HepG2 (cell line): ENCODE measurements around the gene C2orf92. TPM values are rescaled to one million over a fixed set of nuclear protein-coding genes. Genes with fewer than 3 reads are reported as not detected.
A peak's percentile ranks its signal among the peaks of the same experiment; 100 is the strongest.

ENCODE experiments used
- AGO1 ChIP-seq: fragments of 200-400 bp; formaldehyde crosslinking; IDR thresholded peaks from 2 replicates; pipeline ENCODE4 v1.6.1; 2017; ENCODE audit warnings: mild to moderate bottlenecking, low read depth, low read length, moderate library complexity; ENCODE audit not compliant: poor library complexity, severe bottlenecking
- ATRX ChIP-seq: sonication (generic); formaldehyde crosslinking; IDR thresholded peaks from 2 replicates; pipeline ENCODE4 v1.4.0; 2020; ENCODE audit warnings: missing genetic modification reagents, borderline replicate concordance
- FOXM1 ChIP-seq: sonication (generic); formaldehyde crosslinking; IDR thresholded peaks from 2 replicates; pipeline ENCODE4 v1.5.0; 2020; ENCODE audit warnings: missing genetic modification reagents
- RCOR2 ChIP-seq: IDR thresholded peaks from 2 replicates; pipeline ENCODE4 v1.6.1; 2016; ENCODE audit warnings: missing biosample characterization, missing genetic modification reagents
- SP2 ChIP-seq: sonication (generic); formaldehyde crosslinking; IDR thresholded peaks from 2 replicates; pipeline ENCODE4 v1.5.1; 2020; ENCODE audit warnings: mild to moderate bottlenecking, missing genetic modification reagents
- ZNF138 ChIP-seq: sonication (generic); formaldehyde crosslinking; IDR thresholded peaks from 2 replicates; pipeline ENCODE4 v1.5.0; 2020; ENCODE audit warnings: mild to moderate bottlenecking, low read depth, missing genetic modification reagents
- ZNF225 ChIP-seq: sonication (generic); formaldehyde crosslinking; IDR thresholded peaks from 2 replicates; pipeline ENCODE4 v1.4.0; 2020; ENCODE audit warnings: mild to moderate bottlenecking, missing genetic modification reagents
- ZNF432 ChIP-seq: sonication (generic); formaldehyde crosslinking; IDR thresholded peaks from 2 replicates; pipeline ENCODE4 v1.5.0; 2020; ENCODE audit warnings: missing genetic modification reagents, mild to moderate bottlenecking, borderline replicate concordance
- ZNF564 ChIP-seq: sonication (generic); formaldehyde crosslinking; IDR thresholded peaks from 2 replicates; pipeline ENCODE4 v1.8.1; 2023; ENCODE audit warnings: mild to moderate bottlenecking, missing genetic modification reagents
- ZNF605 ChIP-seq: sonication (generic); formaldehyde crosslinking; IDR thresholded peaks from 2 replicates; pipeline ENCODE4 v1.8.0; 2022; ENCODE audit warnings: mild to moderate bottlenecking, missing genetic modification reagents
- polyA plus RNA-seq, 8 experiments: library from polyadenylated mRNA; depleted of rRNA in 3 of 8; stranded (reverse) in 7 of 8; unstranded in 1 of 8; fragments of >200 nt; fragmentation: Illumina TruSeq in 4 of 8; extraction: Trizol in 4 of 8; gene quantifications; 2 replicates each; pipeline versions ENCODE4 v1.2.1 to v1.2.3, GENCODE V29; 2011 to 2016; ENCODE audit warnings: low read depth in 4 of 8, missing spikeins in 1 of 8, mixed read lengths in 1 of 8; ENCODE audit not compliant: insufficient read depth in 1 of 8
- total RNA-seq, 5 experiments: library from RNA; depleted of rRNA; stranded (reverse); fragments of >200 nt; fragmentation: Illumina TruSeq; extraction: Trizol; gene quantifications; 2 replicates each; pipeline ENCODE4 v1.2.3, GENCODE V29; 2016; ENCODE audit warnings: low read depth in 1 of 5
- TF ChIP-seq, protein P1 (sequence below): sonication (generic); formaldehyde crosslinking; IDR thresholded peaks from 2 replicates; pipeline ENCODE4 v1.4.0; 2020; ENCODE audit warnings: missing genetic modification reagents
- TF ChIP-seq, protein P2 (sequence below): sonication (generic); formaldehyde crosslinking; IDR thresholded peaks from 2 replicates; pipeline ENCODE4 v1.4.0; 2020; ENCODE audit warnings: missing genetic modification reagents
- TF ChIP-seq, protein P3 (sequence below): sonication (generic); formaldehyde crosslinking; IDR thresholded peaks from 2 replicates; pipeline ENCODE4 v1.5.1; 2020; ENCODE audit warnings: mild to moderate bottlenecking, missing genetic modification reagents, moderate library complexity
- TF ChIP-seq, protein P4 (sequence below): sonication (generic); formaldehyde crosslinking; IDR thresholded peaks from 2 replicates; pipeline ENCODE4 v1.4.0; 2020; ENCODE audit warnings: missing genetic modification reagents
- TF ChIP-seq, protein P5 (sequence below): sonication (generic); formaldehyde crosslinking; IDR thresholded peaks from 2 replicates; pipeline ENCODE4 v1.5.0; 2020; ENCODE audit warnings: missing genetic modification reagents, mild to moderate bottlenecking, borderline replicate concordance

The C2orf92 gene
- total and polyA plus RNA-seq, 2 of the 13 experiments (the other 11 are each of a cell fraction or from before 2014, with no cell fraction given) = 4.9 to 5.0 TPM

DNA sequence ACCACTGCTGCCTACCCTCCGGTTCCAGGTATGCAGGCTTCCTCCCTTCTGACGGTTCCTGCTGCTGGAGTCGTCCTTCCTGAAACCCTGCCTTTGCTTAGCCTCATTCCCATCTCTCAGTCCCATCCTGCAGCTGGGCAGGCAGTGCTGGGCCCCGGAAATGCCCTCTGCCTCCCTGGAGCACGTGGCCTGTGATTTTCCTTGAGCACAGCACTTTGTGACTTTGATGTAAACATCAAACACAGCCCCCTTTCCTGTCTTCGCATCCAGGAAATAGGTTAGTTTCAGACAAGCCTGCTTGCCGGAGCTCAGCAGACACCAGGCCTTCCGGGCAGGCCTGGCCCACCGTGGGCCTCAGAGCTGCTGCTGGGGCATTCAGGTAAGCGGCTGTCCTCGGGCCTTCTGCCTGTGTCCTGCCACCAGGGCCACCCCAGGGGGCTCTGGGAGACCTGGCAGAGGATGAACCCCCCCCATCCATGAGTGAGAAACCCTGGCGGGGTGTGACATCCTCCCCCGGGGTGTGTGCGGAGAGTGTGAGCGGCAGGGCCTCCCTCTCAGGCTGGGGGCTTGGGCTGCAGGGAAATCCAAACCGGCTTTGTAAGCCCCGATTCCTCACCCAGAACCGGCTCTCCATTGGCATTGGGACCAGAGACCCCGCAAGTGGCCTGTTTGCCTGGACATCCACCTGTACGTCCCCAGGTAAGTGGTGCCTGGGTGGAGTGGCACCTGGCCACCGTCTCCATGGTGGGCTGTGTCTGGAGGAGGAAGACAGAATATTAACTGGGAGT is 44.0 kb downstream of the C2orf92 start, which contains the start of gene ZAP70 (continued):
- TF ChIP-seq, protein P1, sequence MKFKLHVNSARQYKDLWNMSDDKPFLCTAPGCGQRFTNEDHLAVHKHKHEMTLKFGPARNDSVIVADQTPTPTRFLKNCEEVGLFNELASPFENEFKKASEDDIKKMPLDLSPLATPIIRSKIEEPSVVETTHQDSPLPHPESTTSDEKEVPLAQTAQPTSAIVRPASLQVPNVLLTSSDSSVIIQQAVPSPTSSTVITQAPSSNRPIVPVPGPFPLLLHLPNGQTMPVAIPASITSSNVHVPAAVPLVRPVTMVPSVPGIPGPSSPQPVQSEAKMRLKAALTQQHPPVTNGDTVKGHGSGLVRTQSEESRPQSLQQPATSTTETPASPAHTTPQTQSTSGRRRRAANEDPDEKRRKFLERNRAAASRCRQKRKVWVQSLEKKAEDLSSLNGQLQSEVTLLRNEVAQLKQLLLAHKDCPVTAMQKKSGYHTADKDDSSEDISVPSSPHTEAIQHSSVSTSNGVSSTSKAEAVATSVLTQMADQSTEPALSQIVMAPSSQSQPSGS = no peak
- no peak for TF ChIP-seq SP2 (CRISPR knock-in tag)
- no peak for TF ChIP-seq ZNF605
- TF ChIP-seq ZNF225 (CRISPR knock-in tag) = no peak
- TF ChIP-seq, protein P2, sequence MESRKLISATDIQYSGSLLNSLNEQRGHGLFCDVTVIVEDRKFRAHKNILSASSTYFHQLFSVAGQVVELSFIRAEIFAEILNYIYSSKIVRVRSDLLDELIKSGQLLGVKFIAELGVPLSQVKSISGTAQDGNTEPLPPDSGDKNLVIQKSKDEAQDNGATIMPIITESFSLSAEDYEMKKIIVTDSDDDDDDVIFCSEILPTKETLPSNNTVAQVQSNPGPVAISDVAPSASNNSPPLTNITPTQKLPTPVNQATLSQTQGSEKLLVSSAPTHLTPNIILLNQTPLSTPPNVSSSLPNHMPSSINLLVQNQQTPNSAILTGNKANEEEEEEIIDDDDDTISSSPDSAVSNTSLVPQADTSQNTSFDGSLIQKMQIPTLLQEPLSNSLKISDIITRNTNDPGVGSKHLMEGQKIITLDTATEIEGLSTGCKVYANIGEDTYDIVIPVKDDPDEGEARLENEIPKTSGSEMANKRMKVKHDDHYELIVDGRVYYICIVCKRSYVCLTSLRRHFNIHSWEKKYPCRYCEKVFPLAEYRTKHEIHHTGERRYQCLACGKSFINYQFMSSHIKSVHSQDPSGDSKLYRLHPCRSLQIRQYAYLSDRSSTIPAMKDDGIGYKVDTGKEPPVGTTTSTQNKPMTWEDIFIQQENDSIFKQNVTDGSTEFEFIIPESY = no peak
- TF ChIP-seq, protein P3, sequence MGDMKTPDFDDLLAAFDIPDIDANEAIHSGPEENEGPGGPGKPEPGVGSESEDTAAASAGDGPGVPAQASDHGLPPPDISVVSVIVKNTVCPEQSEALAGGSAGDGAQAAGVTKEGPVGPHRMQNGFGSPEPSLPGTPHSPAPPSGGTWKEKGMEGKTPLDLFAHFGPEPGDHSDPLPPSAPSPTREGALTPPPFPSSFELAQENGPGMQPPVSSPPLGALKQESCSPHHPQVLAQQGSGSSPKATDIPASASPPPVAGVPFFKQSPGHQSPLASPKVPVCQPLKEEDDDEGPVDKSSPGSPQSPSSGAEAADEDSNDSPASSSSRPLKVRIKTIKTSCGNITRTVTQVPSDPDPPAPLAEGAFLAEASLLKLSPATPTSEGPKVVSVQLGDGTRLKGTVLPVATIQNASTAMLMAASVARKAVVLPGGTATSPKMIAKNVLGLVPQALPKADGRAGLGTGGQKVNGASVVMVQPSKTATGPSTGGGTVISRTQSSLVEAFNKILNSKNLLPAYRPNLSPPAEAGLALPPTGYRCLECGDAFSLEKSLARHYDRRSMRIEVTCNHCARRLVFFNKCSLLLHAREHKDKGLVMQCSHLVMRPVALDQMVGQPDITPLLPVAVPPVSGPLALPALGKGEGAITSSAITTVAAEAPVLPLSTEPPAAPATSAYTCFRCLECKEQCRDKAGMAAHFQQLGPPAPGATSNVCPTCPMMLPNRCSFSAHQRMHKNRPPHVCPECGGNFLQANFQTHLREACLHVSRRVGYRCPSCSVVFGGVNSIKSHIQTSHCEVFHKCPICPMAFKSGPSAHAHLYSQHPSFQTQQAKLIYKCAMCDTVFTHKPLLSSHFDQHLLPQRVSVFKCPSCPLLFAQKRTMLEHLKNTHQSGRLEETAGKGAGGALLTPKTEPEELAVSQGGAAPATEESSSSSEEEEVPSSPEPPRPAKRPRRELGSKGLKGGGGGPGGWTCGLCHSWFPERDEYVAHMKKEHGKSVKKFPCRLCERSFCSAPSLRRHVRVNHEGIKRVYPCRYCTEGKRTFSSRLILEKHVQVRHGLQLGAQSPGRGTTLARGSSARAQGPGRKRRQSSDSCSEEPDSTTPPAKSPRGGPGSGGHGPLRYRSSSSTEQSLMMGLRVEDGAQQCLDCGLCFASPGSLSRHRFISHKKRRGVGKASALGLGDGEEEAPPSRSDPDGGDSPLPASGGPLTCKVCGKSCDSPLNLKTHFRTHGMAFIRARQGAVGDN = peak; percentile 95
- TF ChIP-seq RCOR2 (CRISPR knock-in tag) = no peak
- TF ChIP-seq AGO1 = no peak
- TF ChIP-seq ATRX (CRISPR knock-in tag) = no peak
- no peak for TF ChIP-seq ZNF564 (CRISPR knock-in tag)
- TF ChIP-seq, protein P4, sequence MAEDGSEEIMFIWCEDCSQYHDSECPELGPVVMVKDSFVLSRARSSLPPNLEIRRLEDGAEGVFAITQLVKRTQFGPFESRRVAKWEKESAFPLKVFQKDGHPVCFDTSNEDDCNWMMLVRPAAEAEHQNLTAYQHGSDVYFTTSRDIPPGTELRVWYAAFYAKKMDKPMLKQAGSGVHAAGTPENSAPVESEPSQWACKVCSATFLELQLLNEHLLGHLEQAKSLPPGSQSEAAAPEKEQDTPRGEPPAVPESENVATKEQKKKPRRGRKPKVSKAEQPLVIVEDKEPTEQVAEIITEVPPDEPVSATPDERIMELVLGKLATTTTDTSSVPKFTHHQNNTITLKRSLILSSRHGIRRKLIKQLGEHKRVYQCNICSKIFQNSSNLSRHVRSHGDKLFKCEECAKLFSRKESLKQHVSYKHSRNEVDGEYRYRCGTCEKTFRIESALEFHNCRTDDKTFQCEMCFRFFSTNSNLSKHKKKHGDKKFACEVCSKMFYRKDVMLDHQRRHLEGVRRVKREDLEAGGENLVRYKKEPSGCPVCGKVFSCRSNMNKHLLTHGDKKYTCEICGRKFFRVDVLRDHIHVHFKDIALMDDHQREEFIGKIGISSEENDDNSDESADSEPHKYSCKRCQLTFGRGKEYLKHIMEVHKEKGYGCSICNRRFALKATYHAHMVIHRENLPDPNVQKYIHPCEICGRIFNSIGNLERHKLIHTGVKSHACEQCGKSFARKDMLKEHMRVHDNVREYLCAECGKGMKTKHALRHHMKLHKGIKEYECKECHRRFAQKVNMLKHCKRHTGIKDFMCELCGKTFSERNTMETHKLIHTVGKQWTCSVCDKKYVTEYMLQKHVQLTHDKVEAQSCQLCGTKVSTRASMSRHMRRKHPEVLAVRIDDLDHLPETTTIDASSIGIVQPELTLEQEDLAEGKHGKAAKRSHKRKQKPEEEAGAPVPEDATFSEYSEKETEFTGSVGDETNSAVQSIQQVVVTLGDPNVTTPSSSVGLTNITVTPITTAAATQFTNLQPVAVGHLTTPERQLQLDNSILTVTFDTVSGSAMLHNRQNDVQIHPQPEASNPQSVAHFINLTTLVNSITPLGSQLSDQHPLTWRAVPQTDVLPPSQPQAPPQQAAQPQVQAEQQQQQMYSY (CRISPR knock-in tag) = no peak
- TF ChIP-seq ZNF138 (CRISPR knock-in tag) = no peak
- TF ChIP-seq FOXM1 (CRISPR knock-in tag) = no peak
- TF ChIP-seq, protein P5, sequence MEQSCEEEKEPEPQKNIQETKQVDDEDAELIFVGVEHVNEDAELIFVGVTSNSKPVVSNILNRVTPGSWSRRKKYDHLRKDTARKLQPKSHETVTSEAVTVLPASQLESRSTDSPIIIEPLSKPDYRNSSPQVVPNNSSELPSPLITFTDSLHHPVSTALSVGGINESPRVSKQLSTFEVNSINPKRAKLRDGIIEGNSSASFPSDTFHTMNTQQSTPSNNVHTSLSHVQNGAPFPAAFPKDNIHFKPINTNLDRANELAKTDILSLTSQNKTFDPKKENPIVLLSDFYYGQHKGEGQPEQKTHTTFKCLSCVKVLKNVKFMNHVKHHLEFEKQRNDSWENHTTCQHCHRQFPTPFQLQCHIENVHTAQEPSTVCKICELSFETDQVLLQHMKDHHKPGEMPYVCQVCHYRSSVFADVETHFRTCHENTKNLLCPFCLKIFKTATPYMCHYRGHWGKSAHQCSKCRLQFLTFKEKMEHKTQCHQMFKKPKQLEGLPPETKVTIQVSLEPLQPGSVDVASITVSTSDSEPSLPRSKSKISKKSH = no peak
- no peak for TF ChIP-seq ZNF432 (CRISPR knock-in tag)
